ENCODE measurements around the gene CTXN1.

GRCh38 chr19:7961920-7962626 is 36.1 kb upstream of the CTXN1 start:
- TF ChIP-seq CTCF (IDR thresholded peaks at IDR 0.05) (no peak), POLR2A (IDR thresholded peaks at IDR 0.05) (no peak)
